Measurements from ENCODE around the gene BRWD1.

GRCh38 chr21:39258207-39258606 lies 55.2 kb downstream of the BRWD1 start:
- TF ChIP-seq ZNF274 (IDR thresholded peaks at IDR 0.05; ENCODE audit: low read depth, low read length), result no peak
- no peak for TF ChIP-seq YY1 (IDR thresholded peaks at IDR 0.05; ENCODE audit: insufficient read depth, insufficient read length)

All from NT2/D1 (cell line).